ENCODE data around the gene SLC22A3. TPM values are rescaled to one million over a fixed set of nuclear protein-coding genes. Genes with fewer than 3 reads are reported as not detected.
A peak's percentile ranks its signal among the peaks of the same experiment; 100 is the strongest.
"Not testable (repeated sequence)": the region's sequence is repeated elsewhere in the genome, so short reads cannot be mapped to it uniquely, and the experiment has no call there.

Gene SLC22A3
- 10 to 100 TPM; 49.5 to 75.4 (median 58.2) TPM for total RNA-seq

- H3K27me3 ChIP-seq: peaks cover 0 to 9% (median 3%) of the 10 kb centered on the region in 3 donors
- H3K36me3 ChIP-seq: no peaks in the 10 kb centered on the region
- in situ Hi-C loops (cut with MboI; ENCODE audit: low sequenced_read_pairs in 4 of 4) (no loop called here), intact Hi-C loops (cut with DNase I; ENCODE audit: low total_unique reads) (loop anchor here (2.0 to 5.0 kb wide), 2 partner anchors 74 to 79 kb away; no protein-coding TSS in a partner anchor)
- no peaks in the 10 kb centered on the region for H3K9me3 ChIP-seq
- ATAC-seq: peak; percentile 71 to 77
- peak within 1 kb of the TSS; percentile 84 to 95 (median 89) for H3K27ac ChIP-seq
- peak in 3 of 5 experiments; percentile 24 to 42 (median 40) for TF ChIP-seq CTCF (IDR thresholded peaks at IDR 0.05 in 4 of 5, conservative IDR thresholded peaks at IDR 0.05 in 1 of 5)
- TF ChIP-seq POLR2A (IDR thresholded peaks at IDR 0.05): peak; percentile 71 to 73
- H3K4me3 ChIP-seq: peak within 1 kb of the TSS; percentile 77 to 96 (median 84)
- peak in 1 of 2 donors; percentile 55 for DNase-seq
- peaks cover 4% of the 10 kb centered on the region in 2 donors for H3K4me1 ChIP-seq
These were observed at the start of gene SLC22A3 for GRCh38 chr6:160348223-160349019. Gene SLC22A3 (plus strand): TSS chr6:160348378. CDS start chr6:160348420, 42 bp downstream.

GRCh38 chr6:160299559-160299958 is 48.6 kb upstream of the SLC22A3 start:
- intact Hi-C loops (cut with DNase I; ENCODE audit: low total_unique reads) (loop anchor here (5.0 kb wide), 1 partner anchor 77 kb away; no protein-coding TSS in a partner anchor), in situ Hi-C loops (cut with MboI; ENCODE audit: low sequenced_read_pairs in 4 of 4) (no loop called here)
- H3K27me3 ChIP-seq: no peaks in the 10 kb centered on the region
- DNase-seq (no peak), ATAC-seq (no peak)
- no peak overlapping the region for H3K4me3 ChIP-seq
- TF ChIP-seq CTCF (IDR thresholded peaks at IDR 0.05 in 4 of 5, conservative IDR thresholded peaks at IDR 0.05 in 1 of 5): no peak
- no peak for TF ChIP-seq POLR2A (IDR thresholded peaks at IDR 0.05)
- no peaks in the 10 kb centered on the region for H3K9me3 ChIP-seq
- peaks cover 8 to 16% of the 10 kb centered on the region in 2 donors for H3K4me1 ChIP-seq
- no peaks in the 10 kb centered on the region for H3K36me3 ChIP-seq
- no peak overlapping the region for H3K27ac ChIP-seq

- peak in 1 of 2 donors; percentile 29 for ATAC-seq
- no peak overlapping the region for H3K4me3 ChIP-seq
These were observed 48.0 kb upstream of the SLC22A3 start for GRCh38 chr6:160300076-160300695.

GRCh38 chr6:160301339-160301738 is 46.8 kb upstream of the SLC22A3 start:
- H3K4me3 ChIP-seq: no peak overlapping the region
- no peaks in the 10 kb centered on the region for H3K27me3 ChIP-seq
- ATAC-seq (peak; percentile 71 to 90), DNase-seq (peak; percentile 36 to 71)
- H3K27ac ChIP-seq: peak overlapping the region; percentile 21 to 68 (median 50)
- peaks cover 8 to 16% of the 10 kb centered on the region in 2 donors for H3K4me1 ChIP-seq
- in situ Hi-C loops (cut with MboI; ENCODE audit: low sequenced_read_pairs in 4 of 4) (no loop called here), intact Hi-C loops (cut with DNase I; ENCODE audit: low total_unique reads) (no loop called here)
- H3K36me3 ChIP-seq: no peaks in the 10 kb centered on the region
- no peaks in the 10 kb centered on the region for H3K9me3 ChIP-seq
- no peak for TF ChIP-seq CTCF (IDR thresholded peaks at IDR 0.05 in 4 of 5, conservative IDR thresholded peaks at IDR 0.05 in 1 of 5)
- no peak for TF ChIP-seq POLR2A (IDR thresholded peaks at IDR 0.05)

More at GRCh38 chr6:160300076-160300695, 48.0 kb upstream of the SLC22A3 start:
- intact Hi-C loops (cut with DNase I; ENCODE audit: low total_unique reads) (no loop called here), in situ Hi-C loops (cut with MboI; ENCODE audit: low sequenced_read_pairs in 4 of 4) (no loop called here)
- no peaks in the 10 kb centered on the region for H3K36me3 ChIP-seq
- TF ChIP-seq POLR2A (IDR thresholded peaks at IDR 0.05) (no peak), CTCF (IDR thresholded peaks at IDR 0.05 in 4 of 5, conservative IDR thresholded peaks at IDR 0.05 in 1 of 5) (no peak)
- no peak for DNase-seq
- H3K9me3 ChIP-seq: no peaks in the 10 kb centered on the region
- H3K27ac ChIP-seq: peak overlapping the region in 1 of 4 donors; percentile 21
- no peaks in the 10 kb centered on the region for H3K27me3 ChIP-seq
- peaks cover 8 to 16% of the 10 kb centered on the region in 2 donors for H3K4me1 ChIP-seq

GRCh38 chr6:160302431-160303082 is 45.6 kb upstream of the SLC22A3 start:
- H3K27me3 ChIP-seq; intact Hi-C loops (cut with DNase I; ENCODE audit: low total_unique reads); DNase-seq; ATAC-seq; H3K9me3 ChIP-seq; in situ Hi-C loops (cut with MboI; ENCODE audit: low sequenced_read_pairs in 4 of 4); H3K36me3 ChIP-seq; H3K27ac ChIP-seq; H3K4me3 ChIP-seq: not testable (repeated sequence)
- H3K4me1 ChIP-seq: peaks cover 8 to 16% of the 10 kb centered on the region in 2 donors
